ENCODE measurements around the gene DHRS7.

The DHRS7 gene

DNA sequence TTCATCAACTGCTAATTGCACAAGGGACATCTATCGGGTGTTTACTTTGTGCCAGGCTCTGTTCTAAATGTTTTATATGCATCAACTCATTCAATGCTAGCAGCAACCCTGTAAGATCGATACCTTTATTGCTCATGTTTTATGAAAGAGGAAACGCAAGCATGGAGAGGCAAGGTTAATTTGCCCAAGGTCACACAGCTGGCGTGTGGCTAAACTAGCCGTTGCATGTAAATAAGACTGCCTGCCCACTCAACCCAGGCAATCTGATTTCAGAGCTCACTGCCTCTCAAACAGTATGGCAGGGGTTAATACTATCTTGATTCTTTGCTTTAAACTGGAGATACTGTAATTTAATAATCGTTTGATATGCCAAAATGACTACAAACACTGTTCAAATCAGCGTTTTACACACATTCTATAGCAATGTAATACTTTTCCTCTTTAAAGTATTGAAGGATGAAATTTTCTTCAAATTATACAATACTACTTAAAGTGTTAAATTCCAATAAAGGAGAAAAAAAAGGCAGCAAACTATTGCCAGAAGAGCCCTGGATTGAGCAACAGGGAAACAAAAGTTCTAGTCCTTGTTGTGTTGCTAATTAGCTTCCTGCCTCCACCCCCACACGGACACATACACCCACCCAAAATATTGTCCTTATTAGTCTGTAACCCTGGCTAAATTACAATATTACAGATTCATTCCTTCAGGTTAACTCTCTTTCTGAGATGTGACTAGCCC is 39.1 kb upstream of the DHRS7 start:
- no peak overlapping the region for H3K27ac ChIP-seq (ENCODE audit: low read length)
- no peak overlapping the region for H2AFZ ChIP-seq (ENCODE audit: low read depth, low read length)
- H3K9ac ChIP-seq (ENCODE audit: low read depth, low read length), result no peak overlapping the region
- ATAC-seq (ENCODE audit: insufficient read depth, low read depth) (no peak), DNase-seq (no peak)
- no peak overlapping the region for H3K4me2 ChIP-seq (ENCODE audit: insufficient read depth, low read length)
- H3K79me2 ChIP-seq (ENCODE audit: insufficient read depth, low read length), result no peaks in the 10 kb centered on the region
- H3K27me3 ChIP-seq (ENCODE audit: insufficient read depth, low read length, poor library complexity), result peaks cover 15% of the 10 kb centered on the region
- H4K20me1 ChIP-seq (ENCODE audit: insufficient read depth, low read length), result no peaks in the 10 kb centered on the region
- TF ChIP-seq EZH2 (IDR thresholded peaks at IDR 0.05; ENCODE audit: borderline replicate concordance, low read depth, low read length, severe bottlenecking), result no peak
- TF ChIP-seq, protein P1, sequence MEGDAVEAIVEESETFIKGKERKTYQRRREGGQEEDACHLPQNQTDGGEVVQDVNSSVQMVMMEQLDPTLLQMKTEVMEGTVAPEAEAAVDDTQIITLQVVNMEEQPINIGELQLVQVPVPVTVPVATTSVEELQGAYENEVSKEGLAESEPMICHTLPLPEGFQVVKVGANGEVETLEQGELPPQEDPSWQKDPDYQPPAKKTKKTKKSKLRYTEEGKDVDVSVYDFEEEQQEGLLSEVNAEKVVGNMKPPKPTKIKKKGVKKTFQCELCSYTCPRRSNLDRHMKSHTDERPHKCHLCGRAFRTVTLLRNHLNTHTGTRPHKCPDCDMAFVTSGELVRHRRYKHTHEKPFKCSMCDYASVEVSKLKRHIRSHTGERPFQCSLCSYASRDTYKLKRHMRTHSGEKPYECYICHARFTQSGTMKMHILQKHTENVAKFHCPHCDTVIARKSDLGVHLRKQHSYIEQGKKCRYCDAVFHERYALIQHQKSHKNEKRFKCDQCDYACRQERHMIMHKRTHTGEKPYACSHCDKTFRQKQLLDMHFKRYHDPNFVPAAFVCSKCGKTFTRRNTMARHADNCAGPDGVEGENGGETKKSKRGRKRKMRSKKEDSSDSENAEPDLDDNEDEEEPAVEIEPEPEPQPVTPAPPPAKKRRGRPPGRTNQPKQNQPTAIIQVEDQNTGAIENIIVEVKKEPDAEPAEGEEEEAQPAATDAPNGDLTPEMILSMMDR (IDR thresholded peaks at IDR 0.05; ENCODE audit: borderline replicate concordance, extremely low read depth, low read length, poor library complexity, severe bottlenecking), result no peak
- no peaks in the 10 kb centered on the region for H3K9me3 ChIP-seq (ENCODE audit: insufficient read depth, low read length, severe bottlenecking)
- no peaks in the 10 kb centered on the region for H3K4me1 ChIP-seq (ENCODE audit: insufficient read depth, low read length)
- no peak overlapping the region for H3K4me3 ChIP-seq (ENCODE audit: low read depth in 1 of 2, low read length in 2 of 2)
- no peaks in the 10 kb centered on the region for H3K36me3 ChIP-seq (ENCODE audit: insufficient read depth, low read length)

DNA sequence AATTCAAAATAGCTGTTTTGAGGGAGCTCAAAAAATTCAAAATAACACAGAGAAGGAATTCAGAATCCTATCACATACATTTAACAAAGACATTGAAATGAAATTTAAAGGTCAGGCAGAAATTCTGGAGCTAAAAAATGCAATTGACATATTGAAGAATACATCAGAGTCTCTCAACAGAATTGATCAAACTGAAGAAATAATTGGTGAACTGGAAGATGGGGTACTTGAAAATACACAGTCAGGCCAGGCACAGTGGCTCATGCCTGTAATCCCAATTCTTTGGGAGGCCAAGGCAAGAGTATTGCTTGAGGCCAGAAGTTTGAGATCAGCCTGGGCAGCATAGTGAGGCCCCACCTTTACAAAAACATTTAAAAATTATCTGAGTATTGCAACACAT is 34.1 kb upstream of the DHRS7 start:
- Histone ChIP-seq H3K4me2 (ENCODE audit: insufficient read depth, low read length) (no peak overlapping the region), H3K79me2 (ENCODE audit: insufficient read depth, low read length) (no peaks in the 10 kb centered on the region), H3K27ac (ENCODE audit: low read length) (no peak overlapping the region), H3K9ac (ENCODE audit: low read depth, low read length) (no peak overlapping the region), H2AFZ (ENCODE audit: low read depth, low read length) (no peak overlapping the region), H3K36me3 (ENCODE audit: insufficient read depth, low read length) (no peaks in the 10 kb centered on the region), H4K20me1 (ENCODE audit: insufficient read depth, low read length) (no peaks in the 10 kb centered on the region), H3K9me3 (ENCODE audit: insufficient read depth, low read length, severe bottlenecking) (no peaks in the 10 kb centered on the region), H3K27me3 (ENCODE audit: insufficient read depth, low read length, poor library complexity) (no peaks in the 10 kb centered on the region), H3K4me1 (ENCODE audit: insufficient read depth, low read length) (peaks cover 15% of the 10 kb centered on the region), H3K4me3 (ENCODE audit: low read depth in 1 of 2, low read length in 2 of 2) (no peak overlapping the region)
- no peak for DNase-seq
- no peak for ATAC-seq (ENCODE audit: insufficient read depth, low read depth)
- no peak for TF ChIP-seq EZH2 (IDR thresholded peaks at IDR 0.05; ENCODE audit: borderline replicate concordance, low read depth, low read length, severe bottlenecking)
- TF ChIP-seq, protein P1 (IDR thresholded peaks at IDR 0.05; ENCODE audit: borderline replicate concordance, extremely low read depth, low read length, poor library complexity, severe bottlenecking), result no peak

DNA sequence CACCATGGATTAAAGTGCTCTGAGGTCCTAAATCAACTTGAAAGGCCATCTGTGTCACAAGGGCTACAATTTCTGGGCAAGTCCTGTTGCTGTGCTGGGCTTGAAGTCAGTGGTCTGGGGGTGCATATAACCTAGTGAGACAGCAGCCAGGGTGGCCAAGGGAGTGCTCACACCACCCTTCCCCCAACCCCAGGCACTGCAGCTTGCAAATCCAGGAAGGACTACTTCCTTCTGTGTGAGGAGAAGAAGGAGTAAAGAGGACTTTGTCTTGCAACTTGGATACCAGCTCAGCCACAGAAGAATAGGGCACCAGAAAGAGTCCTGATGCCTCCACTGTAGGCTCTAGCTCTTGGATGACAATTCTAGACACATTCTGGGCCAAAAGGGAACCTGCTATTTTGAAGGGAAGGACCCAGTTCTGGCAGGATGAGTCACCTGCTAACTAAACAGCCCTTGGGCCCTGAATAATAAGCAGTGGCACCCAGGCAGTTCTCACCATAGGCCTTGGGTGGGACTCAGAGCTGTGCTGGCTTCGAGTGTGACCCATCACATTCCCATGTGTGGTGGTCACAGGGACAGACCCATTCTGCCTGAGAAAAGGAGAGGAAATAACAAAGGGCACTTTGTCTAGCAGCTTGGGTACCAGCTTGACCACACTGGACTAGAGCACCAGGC is 32.6 kb upstream of the DHRS7 start:
- no peak for DNase-seq
- Histone ChIP-seq H3K9ac (ENCODE audit: low read depth, low read length) (no peak overlapping the region), H3K36me3 (ENCODE audit: insufficient read depth, low read length) (no peaks in the 10 kb centered on the region), H3K4me1 (ENCODE audit: insufficient read depth, low read length) (peaks cover 15% of the 10 kb centered on the region), H2AFZ (ENCODE audit: low read depth, low read length) (no peak overlapping the region), H3K27ac (ENCODE audit: low read length) (no peak overlapping the region), H3K27me3 (ENCODE audit: insufficient read depth, low read length, poor library complexity) (no peaks in the 10 kb centered on the region), H3K9me3 (ENCODE audit: insufficient read depth, low read length, severe bottlenecking) (no peaks in the 10 kb centered on the region), H3K4me2 (ENCODE audit: insufficient read depth, low read length) (no peak overlapping the region), H3K79me2 (ENCODE audit: insufficient read depth, low read length) (no peaks in the 10 kb centered on the region), H3K4me3 (ENCODE audit: low read depth in 1 of 2, low read length in 2 of 2) (no peak overlapping the region), H4K20me1 (ENCODE audit: insufficient read depth, low read length) (no peaks in the 10 kb centered on the region)
- no peak for TF ChIP-seq EZH2 (IDR thresholded peaks at IDR 0.05; ENCODE audit: borderline replicate concordance, low read depth, low read length, severe bottlenecking)
- TF ChIP-seq, protein P1 (IDR thresholded peaks at IDR 0.05; ENCODE audit: borderline replicate concordance, extremely low read depth, low read length, poor library complexity, severe bottlenecking), result no peak
- no peak for ATAC-seq (ENCODE audit: insufficient read depth, low read depth)
